CD14-positive monocyte (primary cell): ENCODE results near the gene CD38. TPM values are rescaled to one million over a fixed set of nuclear protein-coding genes. Genes with fewer than 3 reads are reported as not detected.

Experiments used
- DNase-seq, 3 donors: peaks; one replicate each; pipeline ENCODE4 v3.0.0-alpha.2; 2011 to 2022
- H2AFZ ChIP-seq: 2 replicates; pipeline ENCODE4 v1.6.0; 2012; ENCODE audit warnings: mild to moderate bottlenecking, low read depth, low read length, inconsistent platforms; ENCODE audit not compliant: insufficient read depth, poor library complexity, severe bottlenecking
- H3K27ac ChIP-seq, 2 donors: 1 replicate in 1 of 2; 2 replicates in 1 of 2; pipeline ENCODE4 v1.5.1; 2012 to 2013; ENCODE audit warnings: low read length in 2 of 2, control low read depth in 1 of 2, inconsistent platforms in 1 of 2, low read depth in 1 of 2, mild to moderate bottlenecking in 1 of 2
- H3K27me3 ChIP-seq, 2 donors: one replicate each; pipeline versions ENCODE4 v1.6.0 to v1.6.1; 2011 to 2013; ENCODE audit warnings: low read length in 2 of 2; ENCODE audit not compliant: control insufficient read depth in 2 of 2, insufficient read depth in 2 of 2
- H3K36me3 ChIP-seq, 2 donors: replicated peaks in 1 of 2; 1 replicate in 1 of 2; 2 replicates in 1 of 2; pipeline versions ENCODE4 v1.5.1 to v1.6.1; 2012 to 2013; ENCODE audit warnings: low read length in 2 of 2, control low read depth in 1 of 2, inconsistent platforms in 1 of 2, mild to moderate bottlenecking in 1 of 2; ENCODE audit not compliant: insufficient read depth in 2 of 2, control insufficient read depth in 1 of 2
- H3K4me1 ChIP-seq, 2 donors: 1 replicate in 1 of 2; 2 replicates in 1 of 2; pipeline versions ENCODE4 v1.5.1 to v1.6.1; 2012 to 2013; ENCODE audit warnings: low read length in 2 of 2, control low read depth in 1 of 2, inconsistent platforms in 1 of 2, mild to moderate bottlenecking in 1 of 2, moderate library complexity in 1 of 2; ENCODE audit not compliant: insufficient read depth in 2 of 2, control insufficient read depth in 1 of 2
- H3K4me2 ChIP-seq: replicated peaks from 2 replicates; pipeline ENCODE3; 2012; ENCODE audit warnings: low read length, moderate library complexity, mild to moderate bottlenecking; ENCODE audit not compliant: poor library complexity, severe bottlenecking; ENCODE audit errors: extremely low read depth
- H3K4me3 ChIP-seq, 3 experiments: fragments of 200-600 bp in 1 of 3; sonication (generic) in 1 of 3; replicated peaks in 1 of 3; 1 replicate in 2 of 3; 2 replicates in 1 of 3; pipeline ENCODE4 v1.5.1; 2011 to 2013; ENCODE audit warnings: low read length in 3 of 3, mild to moderate bottlenecking in 3 of 3, control low read depth in 2 of 3, low read depth in 2 of 3, inconsistent platforms in 1 of 3, moderate library complexity in 1 of 3
- H3K79me2 ChIP-seq: 2 replicates; pipeline ENCODE4 v1.6.0; 2012; ENCODE audit warnings: mild to moderate bottlenecking, control low read depth, inconsistent platforms, low read length, moderate library complexity; ENCODE audit not compliant: insufficient read depth
- H3K9ac ChIP-seq: 2 replicates; pipeline ENCODE4 v1.6.0; 2017; ENCODE audit warnings: low read length, mild to moderate bottlenecking; ENCODE audit not compliant: insufficient read depth, poor library complexity, severe bottlenecking
- H3K9me3 ChIP-seq, 2 donors: replicated peaks in 1 of 2; 1 replicate in 1 of 2; 2 replicates in 1 of 2; pipeline versions ENCODE4 v1.5.1 to v1.6.1; 2012 to 2013; ENCODE audit warnings: low read length in 2 of 2, control low read depth in 1 of 2; ENCODE audit not compliant: control insufficient read depth in 1 of 2, insufficient read depth in 1 of 2
- H4K20me1 ChIP-seq: 2 replicates; pipeline ENCODE4 v1.6.0; 2012; ENCODE audit warnings: mild to moderate bottlenecking, low read length, control low read depth, moderate library complexity; ENCODE audit not compliant: insufficient read depth
- H3K27ac Mint-ChIP-seq, 7 donors: one replicate each; pipeline ENCODE4 v1.8.0; 2020; ENCODE audit warnings: mild to moderate bottlenecking in 7 of 7, mixed read lengths in 7 of 7, moderate library complexity in 6 of 7, inconsistent platforms in 2 of 7
- H3K27me3 Mint-ChIP-seq, 3 donors: one replicate each; pipeline ENCODE4 v1.8.0; 2021 to 2022; ENCODE audit warnings: low read depth in 3 of 3, mild to moderate bottlenecking in 3 of 3, mixed read lengths in 3 of 3, moderate library complexity in 3 of 3, inconsistent platforms in 1 of 3
- H3K36me3 Mint-ChIP-seq, 2 donors: one replicate each; pipeline ENCODE4 v1.8.0; 2020; ENCODE audit warnings: mixed read lengths in 2 of 2, inconsistent platforms in 1 of 2, mild to moderate bottlenecking in 1 of 2
- H3K4me1 Mint-ChIP-seq: one replicate; pipeline ENCODE4 v1.8.0; 2020; ENCODE audit warnings: mild to moderate bottlenecking, mixed read lengths
- H3K4me3 Mint-ChIP-seq, 2 donors: one replicate each; pipeline ENCODE4 v1.8.0; 2020; ENCODE audit warnings: mild to moderate bottlenecking in 2 of 2, mixed read lengths in 2 of 2, moderate library complexity in 1 of 2
- H3K9me3 Mint-ChIP-seq, 7 donors: one replicate each; pipeline ENCODE4 v1.8.0; 2020 to 2022; ENCODE audit warnings: mixed read lengths in 7 of 7, mild to moderate bottlenecking in 6 of 7, moderate library complexity in 6 of 7, inconsistent platforms in 2 of 7
- CTCF ChIP-seq: fragments of 200-600 bp; IDR thresholded peaks from one replicate; pipeline ENCODE4 v1.8.0; 2022; ENCODE audit warnings: antibody characterized with exemption, mild to moderate bottlenecking
- WGBS: methylation state at CpG from one replicate; pipeline ENCODE4 v1.1.5; 2013; ENCODE audit warnings: missing lambda C conversion rate; ENCODE audit not compliant: insufficient coverage; 5-methylcytosine and 5-hydroxymethylcytosine counted together
- intact Hi-C, 2 donors: fragments of 100-400 bp; cut with micrococcal nuclease; formaldehyde crosslinking; loops; one replicate each; pipeline versions ENCODE4 v1.15.0 to v1.15.1; 2023
- polyA plus RNA-seq, 3 donors: library from polyadenylated mRNA; depleted of rRNA in 1 of 3; unstranded in 2 of 3; stranded (reverse) in 1 of 3; fragments of 300-500 nt in 2 of 3; fragments of >200 nt in 1 of 3; fragmentation: Illumina TruSeq in 2 of 3; gene quantifications; 1 replicate in 2 of 3; 2 replicates in 1 of 3; pipeline ENCODE4 v1.2.3, GENCODE V29; 2012 to 2021

Gene CD38
- polyA plus RNA-seq, 3 donors: 2.3 to 4.4 (median 3.0) TPM

GRCh38 chr4:15779306-15779705 is 1.2 kb downstream of the CD38 start:
- Histone ChIP-seq H2AFZ (peak overlapping the region; percentile 87), H3K27me3 (no peaks in the 10 kb centered on the region), H3K79me2 (peaks cover 34% of the 10 kb centered on the region), H3K4me3 (peak overlapping the region; percentile 67 to 88 (median 70)), H3K4me2 (peak overlapping the region; percentile 91), H3K4me1 (peaks cover 58 to 65% of the 10 kb centered on the region in 2 donors), H3K9ac (peak overlapping the region; percentile 59), H3K36me3 (peaks cover 0 to 8% of the 10 kb centered on the region in 2 donors), H3K27ac (peak overlapping the region; percentile 31 to 74), H4K20me1 (no peaks in the 10 kb centered on the region), H3K9me3 (no peaks in the 10 kb centered on the region)
- H3K4me1 Mint-ChIP-seq: peaks cover 63% of the 10 kb centered on the region
- 0% methylated on average over 6 of the region's 14 CpGs for WGBS
- TF ChIP-seq CTCF: no peak
- intact Hi-C loops: no loop called here
- H3K9me3 Mint-ChIP-seq: peaks cover 0 to 3% (median 0%) of the 10 kb centered on the region in 7 donors
- H3K4me3 Mint-ChIP-seq: peak overlapping the region; percentile 95 to 98
- peaks cover 7 to 16% (median 8%) of the 10 kb centered on the region in 3 donors for H3K27me3 Mint-ChIP-seq
- H3K36me3 Mint-ChIP-seq: peaks cover 10 to 25% of the 10 kb centered on the region in 2 donors
- peak overlapping the region; percentile 71 to 91 (median 85) for H3K27ac Mint-ChIP-seq
- peak; percentile 15 to 94 (median 73) for DNase-seq

GRCh38 chr4:15779809-15780208 is 1.7 kb downstream of the CD38 start:
- no peak overlapping the region for H2AFZ ChIP-seq

More at GRCh38 chr4:15779809-15780208, 1.7 kb downstream of the CD38 start:
- Histone ChIP-seq H3K4me1 (peaks cover 60 to 68% of the 10 kb centered on the region in 2 donors), H3K27ac (peak overlapping the region in 1 of 2 donors; percentile 74), H4K20me1 (no peaks in the 10 kb centered on the region), H3K27me3 (no peaks in the 10 kb centered on the region), H3K9ac (peak overlapping the region; percentile 59), H3K4me3 (peak overlapping the region; percentile 67 to 88 (median 70)), H3K79me2 (peaks cover 39% of the 10 kb centered on the region), H3K9me3 (no peaks in the 10 kb centered on the region), H3K4me2 (peak overlapping the region; percentile 91), H3K36me3 (peaks cover 0 to 8% of the 10 kb centered on the region in 2 donors)
- peaks cover 66% of the 10 kb centered on the region for H3K4me1 Mint-ChIP-seq
- intact Hi-C loops: no loop called here
- no peak for TF ChIP-seq CTCF
- H3K4me3 Mint-ChIP-seq: peak overlapping the region; percentile 95 to 98
- peak; percentile 33 to 90 (median 80) for DNase-seq
- peaks cover 0 to 2% (median 0%) of the 10 kb centered on the region in 7 donors for H3K9me3 Mint-ChIP-seq
- peaks cover 8 to 20% of the 10 kb centered on the region in 2 donors for H3K36me3 Mint-ChIP-seq
- peak overlapping the region; percentile 71 to 91 (median 85) for H3K27ac Mint-ChIP-seq
- WGBS: no CpG with 5 or more reads among the region's 1 CpG
- peaks cover 7 to 16% (median 8%) of the 10 kb centered on the region in 3 donors for H3K27me3 Mint-ChIP-seq
